SK-N-SH (cell line): ENCODE data around the gene COL3A1. TPM values are rescaled to one million over a fixed set of nuclear protein-coding genes. Genes with fewer than 3 reads are reported as not detected.

ENCODE experiments used
- CTCF ChIA-PET: fragments of 300-600, 350-600 bp; formaldehyde crosslinking; extraction: SDS; loops from one replicate; lab custom pipeline; 2021; lab: Yijun Ruan, JAX
- POLR2A ChIA-PET: fragments of 350-600 bp; sonication (Branson Sonifier 250); formaldehyde crosslinking; extraction: SDS; loops from one replicate; lab custom pipeline; 2020; ENCODE audit warnings: antibody characterized with exemption, inconsistent platforms; lab: Yijun Ruan, JAX
- DNase-seq: peaks from one replicate; pipeline ENCODE4 v3.0.0; 2012
- H2AFZ ChIP-seq: fragments of 200-600 bp; sonication (generic); 2 replicates; pipeline ENCODE4 v1.8.1; 2016; ENCODE audit warnings: antibody characterized with exemption, mild to moderate bottlenecking, low read depth
- H3F3A ChIP-seq: fragments of 200-600 bp; sonication (generic); replicated peaks from 2 replicates; pipeline ENCODE3; 2016; ENCODE audit warnings: antibody characterized with exemption, mild to moderate bottlenecking; ENCODE audit not compliant: insufficient read depth
- H3K27ac ChIP-seq, 2 experiments: fragments of 200-500 bp in 1 of 2; fragments of 200-600 bp in 1 of 2; sonication (Bioruptor generic) in 1 of 2; sonication (generic), shearing (Covaris generic) in 1 of 2; 2 replicates each; pipeline versions ENCODE4 v1.5.1 to v1.6.1; 2014 to 2016; ENCODE audit warnings: low read depth in 2 of 2, inconsistent platforms in 1 of 2, low read length in 1 of 2, mild to moderate bottlenecking in 1 of 2, mixed read lengths in 1 of 2
- H3K27me3 ChIP-seq: fragments of 200-600 bp; sonication (generic), shearing (Covaris generic); 2 replicates; pipeline ENCODE4 v1.6.1; 2016; ENCODE audit warnings: mixed run types; ENCODE audit not compliant: insufficient read depth
- H3K36me3 ChIP-seq, 2 experiments: fragments of 200-500 bp in 1 of 2; fragments of 200-600 bp in 1 of 2; sonication (Bioruptor generic) in 1 of 2; sonication (generic) in 1 of 2; replicated peaks in 1 of 2; 2 replicates each; pipeline versions ENCODE3 to v1.5.1; 2014 to 2016; ENCODE audit warnings: low read length in 1 of 2, mild to moderate bottlenecking in 1 of 2; ENCODE audit not compliant: insufficient read depth in 2 of 2, control insufficient read depth in 1 of 2
- H3K4me1 ChIP-seq, 2 experiments: fragments of 200-500 bp in 1 of 2; fragments of 200-600 bp in 1 of 2; sonication (Bioruptor generic) in 1 of 2; sonication (generic), shearing (Covaris generic) in 1 of 2; 2 replicates each; pipeline versions ENCODE4 v1.5.1 to v1.6.1; 2014 to 2016; ENCODE audit warnings: low read depth in 1 of 2, low read length in 1 of 2, mixed run types in 1 of 2; ENCODE audit not compliant: insufficient read depth in 2 of 2, control insufficient read depth in 1 of 2
- H3K4me2 ChIP-seq: fragments of 200-600 bp; sonication (generic), shearing (Covaris generic); 2 replicates; pipeline ENCODE4 v1.6.1; 2017; ENCODE audit warnings: mixed run types
- H3K4me3 ChIP-seq, 2 experiments: fragments of 200-500 bp in 1 of 2; fragments of 200-600 bp in 1 of 2; sonication (Bioruptor generic) in 1 of 2; sonication (generic), shearing (Covaris generic) in 1 of 2; 2 replicates each; pipeline versions ENCODE4 v1.5.1 to v1.8.1; 2014 to 2016; ENCODE audit warnings: low read depth in 2 of 2, inconsistent platforms in 1 of 2, low read length in 1 of 2, mild to moderate bottlenecking in 1 of 2, mixed read lengths in 1 of 2, moderate library complexity in 1 of 2
- H3K79me2 ChIP-seq: fragments of 200-600 bp; sonication (generic); 2 replicates; pipeline ENCODE4 v1.8.1; 2017; ENCODE audit warnings: mild to moderate bottlenecking; ENCODE audit not compliant: insufficient read depth
- H3K9ac ChIP-seq: fragments of 200-600 bp; sonication (generic); 2 replicates; pipeline ENCODE4 v1.6.1; 2017; ENCODE audit warnings: mixed run types
- H3K9me2 ChIP-seq: fragments of 200-600 bp; sonication (generic); 2 replicates; pipeline ENCODE4 v1.6.1; 2017; ENCODE audit warnings: mixed run types
- H3K9me3 ChIP-seq: fragments of 200-600 bp; sonication (generic); 2 replicates; pipeline ENCODE4 v1.6.1; 2017; ENCODE audit warnings: mixed run types, mild to moderate bottlenecking, moderate library complexity
- H4K20me1 ChIP-seq: fragments of 200-600 bp; sonication (generic); 2 replicates; pipeline ENCODE4 v1.6.1; 2017; ENCODE audit warnings: mild to moderate bottlenecking, mixed run types; ENCODE audit not compliant: insufficient read depth
- CHD2 ChIP-seq: fragments of 150-350 bp; IDR thresholded peaks from 2 replicates; pipeline ENCODE4 v1.6.1; 2018; ENCODE audit warnings: low read length; ENCODE audit not compliant: partially characterized antibody
- ELF1 ChIP-seq: IDR thresholded peaks from 2 replicates; pipeline ENCODE4 v1.4.0; 2012
- EP300 ChIP-seq, 2 experiments: IDR thresholded peaks; 2 replicates each; pipeline versions ENCODE4 v1.4.0 to v1.6.1; 2012; ENCODE audit warnings: borderline replicate concordance in 1 of 2, low read depth in 1 of 2, low read length in 1 of 2
- EZH2phosphoT487 ChIP-seq: fragments of 200-600 bp; sonication (generic); IDR thresholded peaks from 2 replicates; pipeline ENCODE4 v1.6.1; 2017; ENCODE audit warnings: low read depth, mixed run types, mild to moderate bottlenecking, antibody characterized with exemption, moderate library complexity, borderline replicate concordance
- FOSL2 ChIP-seq: IDR thresholded peaks from 2 replicates; pipeline ENCODE4 v1.4.0; 2012; ENCODE audit warnings: low read depth, mild to moderate bottlenecking, moderate library complexity, borderline replicate concordance
- FOXJ3 ChIP-seq: sonication (generic); formaldehyde crosslinking; IDR thresholded peaks from 2 replicates; pipeline ENCODE4 v1.5.1; 2020; ENCODE audit warnings: mild to moderate bottlenecking, missing genetic modification reagents
- FOXM1 ChIP-seq: IDR thresholded peaks from 2 replicates; pipeline ENCODE4 v1.4.0; 2012; ENCODE audit warnings: low read depth, mild to moderate bottlenecking
- GABPA ChIP-seq: IDR thresholded peaks from 2 replicates; pipeline ENCODE4 v1.4.0; 2012; ENCODE audit warnings: low read depth, mild to moderate bottlenecking
- GATA2 ChIP-seq: sonication (generic); formaldehyde crosslinking; IDR thresholded peaks from 2 replicates; pipeline ENCODE4 v1.5.0; 2020; ENCODE audit warnings: mild to moderate bottlenecking, missing genetic modification reagents
- JUND ChIP-seq: IDR thresholded peaks from 2 replicates; pipeline ENCODE4 v1.4.0; 2012
- MEF2A ChIP-seq: IDR thresholded peaks from 2 replicates; pipeline ENCODE4 v1.4.0; 2012; ENCODE audit warnings: low read depth, borderline replicate concordance
- MXI1 ChIP-seq: IDR thresholded peaks from 2 replicates; pipeline ENCODE4 v1.6.1; 2012; ENCODE audit warnings: mild to moderate bottlenecking, low read depth, low read length, improper control_type of control experiment
- NFIC ChIP-seq: IDR thresholded peaks from 2 replicates; pipeline ENCODE4 v1.4.0; 2012; ENCODE audit warnings: borderline replicate concordance
- RAD21 ChIP-seq: IDR thresholded peaks from 2 replicates; pipeline ENCODE4 v1.6.1; 2012; ENCODE audit warnings: mild to moderate bottlenecking, low read length
- RCOR1 ChIP-seq: fragments of 150-350 bp; IDR thresholded peaks from 2 replicates; pipeline ENCODE4 v1.6.1; 2017; ENCODE audit warnings: antibody characterized with exemption, low read length
- RFX5 ChIP-seq: IDR thresholded peaks from 2 replicates; pipeline ENCODE4 v1.6.1; 2012; ENCODE audit warnings: mild to moderate bottlenecking, improper control_type of control experiment, low read length
- SIN3A ChIP-seq: IDR thresholded peaks from 2 replicates; pipeline ENCODE4 v1.6.1; 2012; ENCODE audit warnings: low read depth, mild to moderate bottlenecking, low read length, moderate library complexity, borderline replicate concordance
- SMC3 ChIP-seq: IDR thresholded peaks from 2 replicates; pipeline ENCODE4 v1.6.1; 2012; ENCODE audit warnings: low read depth, low read length, improper control_type of control experiment
- TAF1 ChIP-seq: IDR thresholded peaks from 2 replicates; pipeline ENCODE4 v1.6.1; 2012; ENCODE audit warnings: low read depth, mild to moderate bottlenecking, low read length, moderate library complexity, borderline replicate concordance
- TCF12 ChIP-seq: IDR thresholded peaks from 2 replicates; pipeline ENCODE4 v1.4.0; 2012
- TEAD4 ChIP-seq: IDR thresholded peaks from 2 replicates; pipeline ENCODE4 v1.4.0; 2012; ENCODE audit warnings: mild to moderate bottlenecking, borderline replicate concordance; ENCODE audit not compliant: insufficient read depth
- WGBS: methylation state at CpG from one replicate; pipeline ENCODE4 v1.1.6; 2017; ENCODE audit warnings: low lambda C conversion rate; 5-methylcytosine and 5-hydroxymethylcytosine counted together
- polyA plus RNA-seq, 3 experiments: library from polyadenylated mRNA; depleted of rRNA; stranded (reverse); fragments of >200 nt; gene quantifications; 2 replicates each; pipeline ENCODE4 v1.2.3, GENCODE V29; 2012
- TF ChIP-seq, protein P1 (sequence below): fragments of 200-600 bp; sonication (generic); IDR thresholded peaks from 2 replicates; pipeline ENCODE4 v1.6.1; 2017; ENCODE audit warnings: antibody characterized with exemption, mild to moderate bottlenecking, moderate library complexity
- TF ChIP-seq, protein P2 (sequence below): IDR thresholded peaks from 2 replicates; pipeline ENCODE4 v1.4.0; 2012; ENCODE audit warnings: low read depth, borderline replicate concordance
- TF ChIP-seq, protein P3 (sequence below): IDR thresholded peaks from 2 replicates; pipeline ENCODE4 v1.4.0; 2012; ENCODE audit warnings: low read depth, borderline replicate concordance
- TF ChIP-seq, protein P4 (sequence below): fragments of 150-350 bp; IDR thresholded peaks from 2 replicates; pipeline ENCODE4 v1.6.1; 2017; ENCODE audit warnings: antibody characterized with exemption, low read length, low read depth, borderline replicate concordance
- TF ChIP-seq, protein P5 (sequence below): fragments of 150-350 bp; IDR thresholded peaks from 2 replicates; pipeline ENCODE4 v1.6.1; 2016; ENCODE audit warnings: mild to moderate bottlenecking, low read depth, low read length
- TF ChIP-seq, protein P6 (sequence below): IDR thresholded peaks from 2 replicates; pipeline ENCODE4; 2012

The COL3A1 gene
- polyA plus RNA-seq, 1 of the 3 experiments (the other 2 are of a cell fraction), result 987 TPM

DNA sequence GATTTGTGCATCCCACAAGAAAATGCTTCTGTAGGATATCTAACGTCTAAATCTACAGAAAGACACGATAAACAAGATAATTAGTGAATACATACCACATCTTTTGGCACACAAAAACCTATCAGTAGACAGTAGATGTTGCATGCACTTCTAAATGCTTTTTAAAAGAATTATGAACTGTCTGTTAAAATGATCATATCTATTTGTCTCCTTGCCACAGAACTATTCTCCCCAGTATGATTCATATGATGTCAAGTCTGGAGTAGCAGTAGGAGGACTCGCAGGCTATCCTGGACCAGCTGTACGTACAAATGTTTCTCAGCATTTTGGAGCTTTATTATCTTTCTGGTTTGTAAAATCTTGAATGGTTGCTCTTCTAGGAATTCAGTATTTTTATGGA is 12.7 kb downstream of the COL3A1 start:
- peak overlapping the region; percentile 48; the same call in 1 of the 2 replicates for H3K9ac ChIP-seq
- DNase-seq, result peak; percentile 22
- TF ChIP-seq TEAD4, result peak; percentile 82; the same call in 1 of the 2 replicates
- TF ChIP-seq, protein P1, sequence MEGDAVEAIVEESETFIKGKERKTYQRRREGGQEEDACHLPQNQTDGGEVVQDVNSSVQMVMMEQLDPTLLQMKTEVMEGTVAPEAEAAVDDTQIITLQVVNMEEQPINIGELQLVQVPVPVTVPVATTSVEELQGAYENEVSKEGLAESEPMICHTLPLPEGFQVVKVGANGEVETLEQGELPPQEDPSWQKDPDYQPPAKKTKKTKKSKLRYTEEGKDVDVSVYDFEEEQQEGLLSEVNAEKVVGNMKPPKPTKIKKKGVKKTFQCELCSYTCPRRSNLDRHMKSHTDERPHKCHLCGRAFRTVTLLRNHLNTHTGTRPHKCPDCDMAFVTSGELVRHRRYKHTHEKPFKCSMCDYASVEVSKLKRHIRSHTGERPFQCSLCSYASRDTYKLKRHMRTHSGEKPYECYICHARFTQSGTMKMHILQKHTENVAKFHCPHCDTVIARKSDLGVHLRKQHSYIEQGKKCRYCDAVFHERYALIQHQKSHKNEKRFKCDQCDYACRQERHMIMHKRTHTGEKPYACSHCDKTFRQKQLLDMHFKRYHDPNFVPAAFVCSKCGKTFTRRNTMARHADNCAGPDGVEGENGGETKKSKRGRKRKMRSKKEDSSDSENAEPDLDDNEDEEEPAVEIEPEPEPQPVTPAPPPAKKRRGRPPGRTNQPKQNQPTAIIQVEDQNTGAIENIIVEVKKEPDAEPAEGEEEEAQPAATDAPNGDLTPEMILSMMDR, result no peak
- TF ChIP-seq FOXJ3 (CRISPR knock-in tag), result no peak
- no peak for TF ChIP-seq MXI1
- TF ChIP-seq GABPA, result no peak
- no peak; the same call in 1 of the 2 replicates for TF ChIP-seq MEF2A
- TF ChIP-seq RAD21, result no peak
- peak; percentile 95 for TF ChIP-seq TCF12
- TF ChIP-seq FOXM1, result peak; percentile 86; the same call in 1 of the 2 replicates
- peak; percentile 79 for TF ChIP-seq FOSL2
- peak; percentile 30 for TF ChIP-seq CHD2
- TF ChIP-seq RCOR1, result peak; percentile 44; the same call in 1 of the 2 replicates
- no peak for TF ChIP-seq TAF1
- no peak for TF ChIP-seq EZH2phosphoT487
- peak; percentile 90 for TF ChIP-seq JUND
- no peak for TF ChIP-seq RFX5
- TF ChIP-seq NFIC, result peak; percentile 82
- TF ChIP-seq, protein P2, sequence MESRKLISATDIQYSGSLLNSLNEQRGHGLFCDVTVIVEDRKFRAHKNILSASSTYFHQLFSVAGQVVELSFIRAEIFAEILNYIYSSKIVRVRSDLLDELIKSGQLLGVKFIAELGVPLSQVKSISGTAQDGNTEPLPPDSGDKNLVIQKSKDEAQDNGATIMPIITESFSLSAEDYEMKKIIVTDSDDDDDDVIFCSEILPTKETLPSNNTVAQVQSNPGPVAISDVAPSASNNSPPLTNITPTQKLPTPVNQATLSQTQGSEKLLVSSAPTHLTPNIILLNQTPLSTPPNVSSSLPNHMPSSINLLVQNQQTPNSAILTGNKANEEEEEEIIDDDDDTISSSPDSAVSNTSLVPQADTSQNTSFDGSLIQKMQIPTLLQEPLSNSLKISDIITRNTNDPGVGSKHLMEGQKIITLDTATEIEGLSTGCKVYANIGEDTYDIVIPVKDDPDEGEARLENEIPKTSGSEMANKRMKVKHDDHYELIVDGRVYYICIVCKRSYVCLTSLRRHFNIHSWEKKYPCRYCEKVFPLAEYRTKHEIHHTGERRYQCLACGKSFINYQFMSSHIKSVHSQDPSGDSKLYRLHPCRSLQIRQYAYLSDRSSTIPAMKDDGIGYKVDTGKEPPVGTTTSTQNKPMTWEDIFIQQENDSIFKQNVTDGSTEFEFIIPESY, result 0 out of 2 replicates have a peak, but pooled peaks have one; percentile 26
- TF ChIP-seq, protein P3, sequence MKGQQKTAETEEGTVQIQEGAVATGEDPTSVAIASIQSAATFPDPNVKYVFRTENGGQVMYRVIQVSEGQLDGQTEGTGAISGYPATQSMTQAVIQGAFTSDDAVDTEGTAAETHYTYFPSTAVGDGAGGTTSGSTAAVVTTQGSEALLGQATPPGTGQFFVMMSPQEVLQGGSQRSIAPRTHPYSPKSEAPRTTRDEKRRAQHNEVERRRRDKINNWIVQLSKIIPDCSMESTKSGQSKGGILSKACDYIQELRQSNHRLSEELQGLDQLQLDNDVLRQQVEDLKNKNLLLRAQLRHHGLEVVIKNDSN, result no peak
- peak; percentile 77; the same call in 1 of the 2 replicates for TF ChIP-seq SIN3A
- TF ChIP-seq EP300 (IDR thresholded peaks at IDR 0.05; ENCODE audit: borderline replicate concordance in 1 of 2, low read depth in 1 of 2, low read length in 1 of 2), result peak; percentile 79 to 95
- TF ChIP-seq, protein P4, sequence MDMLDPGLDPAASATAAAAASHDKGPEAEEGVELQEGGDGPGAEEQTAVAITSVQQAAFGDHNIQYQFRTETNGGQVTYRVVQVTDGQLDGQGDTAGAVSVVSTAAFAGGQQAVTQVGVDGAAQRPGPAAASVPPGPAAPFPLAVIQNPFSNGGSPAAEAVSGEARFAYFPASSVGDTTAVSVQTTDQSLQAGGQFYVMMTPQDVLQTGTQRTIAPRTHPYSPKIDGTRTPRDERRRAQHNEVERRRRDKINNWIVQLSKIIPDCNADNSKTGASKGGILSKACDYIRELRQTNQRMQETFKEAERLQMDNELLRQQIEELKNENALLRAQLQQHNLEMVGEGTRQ, result no peak
- TF ChIP-seq, protein P5, sequence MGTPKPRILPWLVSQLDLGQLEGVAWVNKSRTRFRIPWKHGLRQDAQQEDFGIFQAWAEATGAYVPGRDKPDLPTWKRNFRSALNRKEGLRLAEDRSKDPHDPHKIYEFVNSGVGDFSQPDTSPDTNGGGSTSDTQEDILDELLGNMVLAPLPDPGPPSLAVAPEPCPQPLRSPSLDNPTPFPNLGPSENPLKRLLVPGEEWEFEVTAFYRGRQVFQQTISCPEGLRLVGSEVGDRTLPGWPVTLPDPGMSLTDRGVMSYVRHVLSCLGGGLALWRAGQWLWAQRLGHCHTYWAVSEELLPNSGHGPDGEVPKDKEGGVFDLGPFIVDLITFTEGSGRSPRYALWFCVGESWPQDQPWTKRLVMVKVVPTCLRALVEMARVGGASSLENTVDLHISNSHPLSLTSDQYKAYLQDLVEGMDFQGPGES, result no peak
- no peak for TF ChIP-seq ELF1
- TF ChIP-seq SMC3, result no peak
- TF ChIP-seq, protein P6, sequence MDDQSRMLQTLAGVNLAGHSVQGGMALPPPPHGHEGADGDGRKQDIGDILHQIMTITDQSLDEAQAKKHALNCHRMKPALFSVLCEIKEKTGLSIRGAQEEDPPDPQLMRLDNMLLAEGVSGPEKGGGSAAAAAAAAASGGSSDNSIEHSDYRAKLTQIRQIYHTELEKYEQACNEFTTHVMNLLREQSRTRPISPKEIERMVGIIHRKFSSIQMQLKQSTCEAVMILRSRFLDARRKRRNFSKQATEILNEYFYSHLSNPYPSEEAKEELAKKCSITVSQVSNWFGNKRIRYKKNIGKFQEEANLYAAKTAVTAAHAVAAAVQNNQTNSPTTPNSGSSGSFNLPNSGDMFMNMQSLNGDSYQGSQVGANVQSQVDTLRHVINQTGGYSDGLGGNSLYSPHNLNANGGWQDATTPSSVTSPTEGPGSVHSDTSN, result peak; percentile 97
- TF ChIP-seq GATA2 (CRISPR knock-in tag), result peak; percentile 81

More for the DNA sequence above, 12.7 kb downstream of the COL3A1 start:
- Histone ChIP-seq H3K9me2 (peaks cover 3% of the 10 kb centered on the region; the same call in 1 of the 2 replicates), H4K20me1 (no peaks in the 10 kb centered on the region), H3K79me2 (peaks cover 85% of the 10 kb centered on the region), H3F3A (peaks cover 89% of the 10 kb centered on the region), H3K27ac (peak overlapping the region; percentile 99 to 100), H3K4me1 (peaks cover 10 to 41% of the 10 kb centered on the region in 2 experiments), H3K9me3 (no peaks in the 10 kb centered on the region), H3K27me3 (no peaks in the 10 kb centered on the region), H2AFZ (no peak overlapping the region), H3K36me3 (peaks cover 70 to 91% of the 10 kb centered on the region in 2 experiments), H3K4me3 (no peak overlapping the region; a peak in 1 of 4 replicates), H3K4me2 (no peak overlapping the region)
- WGBS, result 11% methylated on average over 4 of the region's 4 CpGs
- CTCF ChIA-PET, result interaction anchor here (1.7 kb wide), 1 partner anchor 8 kb away, joined by 8 read pairs; no protein-coding TSS in a partner anchor
- POLR2A ChIA-PET, result no interaction called here
